ENCODE results near the gene CDK17. TPM values are rescaled to one million over a fixed set of nuclear protein-coding genes. Genes with fewer than 3 reads are reported as not detected.
"Not testable (repeated sequence)": the region's sequence is repeated elsewhere in the genome, so short reads cannot be mapped to it uniquely, and the experiment has no call there.

Gene CDK17
- total RNA-seq, 2 experiments from 2014 or later = 38.0 to 39.4 TPM

DNA sequence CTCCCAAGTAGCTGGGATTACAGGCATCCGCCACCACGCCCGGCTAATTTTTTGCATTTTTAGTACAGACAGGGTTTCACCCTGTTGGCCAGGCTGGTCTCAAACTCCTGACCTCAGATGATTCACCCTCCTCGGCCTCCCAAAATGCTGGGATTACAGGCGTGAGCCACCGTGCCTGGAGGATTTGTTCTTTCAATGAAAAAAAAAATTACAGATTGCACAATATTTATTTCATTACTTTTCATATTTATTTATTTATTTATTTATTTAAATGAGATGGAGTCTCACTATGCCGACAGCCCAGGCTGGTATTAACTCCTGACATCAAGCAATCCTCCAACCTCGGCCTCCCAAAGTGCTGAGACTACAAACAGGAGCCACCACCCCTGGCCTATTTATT is 2.3 kb upstream of the CDK17 start:
- ChIA-PET CTCF (interaction anchor here (1.3 to 5.8 kb wide), 5 partner anchors 14 to 87 kb away, joined by 3 to 39 read pairs (median 4); partner anchors contain the start of gene CFAP54), POLR2A (interaction anchor here (0.6 kb wide), 1 partner anchor 366 kb away, joined by 6 read pairs; no protein-coding TSS in a partner anchor)
- ATAC-seq; H3K27ac Mint-ChIP-seq; H3K27me3 Mint-ChIP-seq; H3K9me3 Mint-ChIP-seq (ENCODE audit: low read depth); H3K36me3 Mint-ChIP-seq (ENCODE audit: low read depth); H3K4me3 Mint-ChIP-seq; DNase-seq: not testable (repeated sequence)
- intact Hi-C loops (cut with DNase I, micrococcal nuclease) = loop anchor here in 1 of 2 experiments (5.0 kb wide), 1 partner anchor 100 kb away; no protein-coding TSS in a partner anchor
- peaks cover 13% of the 10 kb centered on the region for H3K4me1 Mint-ChIP-seq

DNA sequence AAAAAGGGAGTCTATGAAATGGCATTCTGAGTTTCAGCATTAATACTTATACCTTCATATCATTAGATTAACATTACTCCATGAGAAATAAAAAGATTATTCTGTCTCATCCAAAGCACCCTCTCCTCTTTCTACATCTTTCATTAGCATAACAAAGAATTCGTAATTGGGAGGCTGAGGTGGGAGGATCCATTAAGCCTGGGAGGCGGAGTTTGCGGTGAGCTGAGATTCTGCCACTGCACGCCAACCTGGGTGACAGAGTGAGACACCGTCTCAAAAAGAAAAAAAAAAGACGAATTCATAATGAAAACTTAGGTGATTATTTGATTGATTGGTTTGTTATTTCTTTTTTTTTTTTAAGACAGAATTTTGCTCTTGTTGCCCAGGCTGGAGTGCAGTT is 1.8 kb upstream of the CDK17 start:
- ChIA-PET CTCF (interaction anchor here (1.1 to 5.8 kb wide), 10 partner anchors 15 to 187 kb away, joined by 3 to 39 read pairs (median 6); partner anchors contain the start of gene CFAP54), POLR2A (interaction anchor here (1.4 kb wide), 1 partner anchor 43 kb away, joined by 8 read pairs; no protein-coding TSS in a partner anchor)
- intact Hi-C loops (cut with DNase I, micrococcal nuclease) = loop anchor here in 1 of 2 experiments (5.0 kb wide), 1 partner anchor 100 kb away; no protein-coding TSS in a partner anchor
- ATAC-seq (no peak), DNase-seq (peak; percentile 39)
- Mint-ChIP-seq H3K4me1 (peaks cover 17% of the 10 kb centered on the region), H3K27me3 (no peaks in the 10 kb centered on the region), H3K9me3 (ENCODE audit: low read depth) (no peaks in the 10 kb centered on the region), H3K27ac (no peak overlapping the region), H3K36me3 (ENCODE audit: low read depth) (no peaks in the 10 kb centered on the region), H3K4me3 (no peak overlapping the region)

DNA sequence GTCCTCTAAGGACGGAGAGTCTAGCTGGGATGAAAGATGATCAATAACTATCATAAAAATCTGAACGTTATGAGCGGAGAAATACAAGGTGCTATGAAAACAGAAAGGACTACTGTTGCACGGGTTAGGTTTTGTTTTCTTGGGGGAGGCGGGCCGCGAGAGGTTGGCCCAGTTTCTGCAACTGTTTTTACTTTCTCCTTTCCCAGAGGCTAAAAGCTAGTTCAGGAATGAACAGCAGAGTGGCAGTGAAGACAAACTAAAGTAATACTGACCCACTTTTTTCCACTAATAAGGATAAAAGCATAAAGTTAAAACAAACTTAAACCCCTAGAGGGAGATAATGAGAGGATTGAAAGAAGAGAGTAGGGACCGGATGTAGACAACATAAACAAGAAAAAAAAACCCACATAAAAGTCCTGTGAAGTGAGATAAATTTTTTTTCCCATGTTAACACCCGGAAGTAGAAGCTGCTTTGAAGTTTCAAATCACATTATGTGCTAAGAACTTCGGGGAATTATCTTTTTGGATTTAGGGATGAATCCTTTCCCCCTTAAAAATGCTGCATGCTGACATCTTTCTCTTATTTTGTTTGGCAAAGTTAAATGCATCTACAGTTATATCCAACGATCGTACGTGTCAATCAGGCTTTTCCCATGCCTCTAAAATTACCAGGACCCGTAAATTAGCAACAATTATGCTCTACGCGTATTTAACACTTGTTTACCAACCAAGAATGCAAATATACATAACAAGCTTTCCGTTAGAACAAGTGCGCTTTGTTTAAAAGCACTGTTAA is 1.0 kb upstream of the CDK17 start:
- H3K9me3 Mint-ChIP-seq (ENCODE audit: low read depth) = no peaks in the 10 kb centered on the region
- peaks cover 23% of the 10 kb centered on the region for H3K4me1 Mint-ChIP-seq
- intact Hi-C loops (cut with DNase I, micrococcal nuclease) = loop anchor here (1.0 to 5.0 kb wide), 12 partner anchors 16 to 542 kb away; partner anchors contain the start of genes CFAP54 (in 2 of the 2), LTA4H (in 2 of the 2) and SNRPF (in 1 of the 2)
- ChIA-PET CTCF (interaction anchor here (0.8 to 5.8 kb wide), 26 partner anchors 15 to 368 kb away, joined by 3 to 39 read pairs (median 4); partner anchors contain the start of genes CFAP54 and LTA4H), POLR2A (interaction anchor here (0.6 to 1.4 kb wide), 5 partner anchors 17 to 354 kb away, joined by 3 to 8 read pairs (median 4); no protein-coding TSS in a partner anchor)
- DNase-seq (peak; percentile 67), ATAC-seq (peak; percentile 28)
- H3K27me3 Mint-ChIP-seq = no peaks in the 10 kb centered on the region
- H3K36me3 Mint-ChIP-seq (ENCODE audit: low read depth) = no peaks in the 10 kb centered on the region
- H3K4me3 Mint-ChIP-seq = peak overlapping the region; percentile 89
- peak overlapping the region; percentile 98 for H3K27ac Mint-ChIP-seq

DNA sequence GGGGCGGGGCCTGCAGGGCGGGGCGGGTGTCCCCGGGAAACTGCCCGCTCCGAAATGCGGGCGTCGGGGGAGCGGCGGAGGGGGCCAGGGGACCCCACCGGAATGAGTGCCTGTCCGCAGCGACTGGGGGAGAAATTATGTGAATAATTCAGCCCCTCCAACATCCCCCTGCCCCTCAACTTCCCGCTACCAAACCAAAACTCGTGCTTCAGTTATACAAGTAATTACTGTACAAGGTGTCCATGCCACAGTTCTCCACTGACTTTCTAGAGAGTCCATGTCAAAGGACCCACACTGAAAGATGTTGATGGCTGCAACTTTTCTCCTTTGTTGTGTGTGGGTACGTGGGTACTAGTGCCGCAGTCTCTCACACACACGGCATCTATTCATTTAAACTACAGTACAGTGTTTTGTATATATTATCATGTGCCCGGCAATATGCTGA is 414 bp upstream of the CDK17 start:
- peak overlapping the region; percentile 89 for H3K4me3 Mint-ChIP-seq
- H3K36me3 Mint-ChIP-seq (ENCODE audit: low read depth) = no peaks in the 10 kb centered on the region
- H3K27ac Mint-ChIP-seq = peak overlapping the region; percentile 98
- H3K27me3 Mint-ChIP-seq = no peaks in the 10 kb centered on the region
- peaks cover 30% of the 10 kb centered on the region for H3K4me1 Mint-ChIP-seq
- no peak for DNase-seq
- peak; percentile 19 for ATAC-seq
- H3K9me3 Mint-ChIP-seq (ENCODE audit: low read depth) = no peaks in the 10 kb centered on the region
- CTCF ChIA-PET = interaction anchor here (0.6 to 5.8 kb wide), 26 partner anchors 12 to 365 kb away, joined by 3 to 39 read pairs (median 4); partner anchors contain the start of genes CFAP54 and LTA4H
- intact Hi-C loops (cut with DNase I, micrococcal nuclease) = loop anchor here (1.0 to 5.0 kb wide), 15 partner anchors 16 to 542 kb away; partner anchors contain the start of genes CFAP54 (in 2 of the 2), LTA4H (in 2 of the 2) and SNRPF (in 1 of the 2)
- POLR2A ChIA-PET = interaction anchor here (0.6 to 1.4 kb wide), 6 partner anchors 23 to 353 kb away, joined by 3 to 8 read pairs (median 3); no protein-coding TSS in a partner anchor

- Mint-ChIP-seq H3K4me1 (peaks cover 36% of the 10 kb centered on the region), H3K36me3 (ENCODE audit: low read depth) (peaks cover 2% of the 10 kb centered on the region), H3K27me3 (no peaks in the 10 kb centered on the region), H3K4me3 (peak overlapping the region; percentile 89), H3K27ac (peak overlapping the region; percentile 97), H3K9me3 (ENCODE audit: low read depth) (no peaks in the 10 kb centered on the region)
- intact Hi-C loops (cut with DNase I, micrococcal nuclease) = loop anchor here (1.0 to 10.0 kb wide), 4 partner anchors 21 to 457 kb away; partner anchors contain the start of genes AMDHD1 (in 1 of the 2) and CCDC38 (in 1 of the 2)
- DNase-seq (peak; percentile 81), ATAC-seq (peak; percentile 36)
- ChIA-PET POLR2A (interaction anchor here (0.6 to 2.4 kb wide), 10 partner anchors 9 to 788 kb away, joined by 3 to 9 read pairs (median 4); no protein-coding TSS in a partner anchor), CTCF (interaction anchor here (0.6 to 5.8 kb wide), 29 partner anchors 11 to 364 kb away, joined by 3 to 39 read pairs (median 4); partner anchors contain the start of genes CFAP54 and LTA4H)
These were observed 920 bp downstream of the CDK17 start for GRCh38 chr12:96399120-96399918.

- Mint-ChIP-seq H3K36me3 (ENCODE audit: low read depth) (peaks cover 2% of the 10 kb centered on the region), H3K9me3 (ENCODE audit: low read depth) (no peaks in the 10 kb centered on the region), H3K4me1 (peaks cover 34% of the 10 kb centered on the region), H3K4me3 (peak overlapping the region; percentile 89), H3K27me3 (no peaks in the 10 kb centered on the region), H3K27ac (peak overlapping the region; percentile 97)
- intact Hi-C loops (cut with DNase I, micrococcal nuclease) = loop anchor here (1.0 to 10.0 kb wide), 5 partner anchors 16 to 456 kb away; partner anchors contain the start of genes AMDHD1 (in 1 of the 2) and CCDC38 (in 1 of the 2)
- ATAC-seq (peak; percentile 0), DNase-seq (no peak)
- ChIA-PET POLR2A (interaction anchor here (0.6 to 2.4 kb wide), 5 partner anchors 18 to 788 kb away, joined by 3 to 9 read pairs (median 4); no protein-coding TSS in a partner anchor), CTCF (interaction anchor here (0.6 to 5.8 kb wide), 21 partner anchors 10 to 363 kb away, joined by 3 to 39 read pairs (median 4); partner anchors contain the start of genes CFAP54 and LTA4H)
These were observed 1.7 kb downstream of the CDK17 start for GRCh38 chr12:96398424-96399119.

GRCh38 chr12:96397756-96398423 is 2.3 kb downstream of the CDK17 start:
- H3K27me3 Mint-ChIP-seq = no peaks in the 10 kb centered on the region
- ATAC-seq (no peak), DNase-seq (no peak)
- POLR2A ChIA-PET = interaction anchor here (1.3 to 2.4 kb wide), 2 partner anchors 19 to 45 kb away, joined by 3 to 7 read pairs; no protein-coding TSS in a partner anchor
- intact Hi-C loops (cut with DNase I, micrococcal nuclease) = loop anchor here (1.0 to 10.0 kb wide), 4 partner anchors 16 to 456 kb away; partner anchors contain the start of genes AMDHD1 (in 1 of the 2) and CCDC38 (in 1 of the 2)
- peaks cover 37% of the 10 kb centered on the region for H3K4me1 Mint-ChIP-seq
- peaks cover 2% of the 10 kb centered on the region for H3K36me3 Mint-ChIP-seq (ENCODE audit: low read depth)
- H3K4me3 Mint-ChIP-seq = peak overlapping the region; percentile 89
- H3K9me3 Mint-ChIP-seq (ENCODE audit: low read depth) = no peaks in the 10 kb centered on the region
- CTCF ChIA-PET = interaction anchor here (0.6 to 5.8 kb wide), 13 partner anchors 9 to 202 kb away, joined by 3 to 39 read pairs (median 4); partner anchors contain the start of gene CFAP54
- H3K27ac Mint-ChIP-seq = peak overlapping the region; percentile 97

DNA sequence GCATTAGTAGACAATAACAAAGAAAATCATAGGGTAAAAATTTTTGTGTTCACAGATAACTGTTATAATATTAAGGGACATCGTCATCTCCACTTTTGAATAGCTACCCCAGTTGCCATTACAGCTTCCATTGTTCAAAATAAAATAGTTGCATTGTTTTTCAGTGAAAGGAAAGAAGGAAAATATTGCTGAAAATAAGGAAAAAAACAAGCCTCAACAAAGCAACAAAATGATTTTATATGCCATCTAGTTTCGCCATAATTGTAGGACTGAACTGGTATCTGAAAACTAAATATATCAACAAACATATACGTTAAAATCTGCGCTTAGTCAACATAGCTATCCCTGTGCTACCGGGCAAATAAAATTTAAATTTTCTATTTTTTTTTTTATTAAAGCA is 3.3 kb downstream of the CDK17 start:
- intact Hi-C loops (cut with DNase I, micrococcal nuclease) = loop anchor here (5.0 to 10.0 kb wide), 3 partner anchors 100 to 455 kb away; partner anchors contain the start of genes AMDHD1 (in 1 of the 2) and CCDC38 (in 1 of the 2)

DNA sequence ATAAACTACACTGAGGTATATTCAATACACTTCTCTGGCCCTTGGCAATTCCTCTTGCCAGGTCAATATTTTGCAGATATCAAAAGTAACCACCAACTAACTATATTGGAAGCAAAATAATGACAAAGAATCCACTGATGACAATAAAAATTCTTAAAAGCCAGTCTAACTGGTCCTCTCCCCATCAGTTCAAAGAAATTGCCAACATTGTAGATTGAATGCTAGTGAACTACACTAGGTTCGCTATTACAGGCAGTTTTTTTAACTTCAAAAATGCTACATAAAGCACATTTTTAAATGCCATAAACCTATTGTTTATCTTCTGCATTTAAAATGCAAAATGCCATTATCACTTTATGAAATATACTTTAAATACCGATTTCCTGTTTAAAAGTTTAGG is 4.0 kb downstream of the CDK17 start:
- Mint-ChIP-seq H3K27ac (no peak overlapping the region), H3K36me3 (ENCODE audit: low read depth) (peaks cover 6% of the 10 kb centered on the region), H3K4me3 (no peak overlapping the region), H3K4me1 (peaks cover 40% of the 10 kb centered on the region), H3K9me3 (ENCODE audit: low read depth) (no peaks in the 10 kb centered on the region), H3K27me3 (no peaks in the 10 kb centered on the region)
- ATAC-seq (no peak), DNase-seq (no peak)
- ChIA-PET POLR2A (interaction anchor here (0.6 kb wide), 1 partner anchor 682 kb away, joined by 5 read pairs; no protein-coding TSS in a partner anchor), CTCF (interaction anchor here (0.8 to 1.2 kb wide), 3 partner anchors 12 to 96 kb away, joined by 3 to 6 read pairs (median 5); partner anchors contain the start of gene CFAP54)
- intact Hi-C loops (cut with DNase I, micrococcal nuclease) = loop anchor here (5.0 to 10.0 kb wide), 3 partner anchors 99 to 454 kb away; partner anchors contain the start of genes AMDHD1 (in 1 of the 2) and CCDC38 (in 1 of the 2)

More for the DNA sequence above, 3.3 kb downstream of the CDK17 start:
- ChIA-PET POLR2A (interaction anchor here (0.6 kb wide), 1 partner anchor 683 kb away, joined by 5 read pairs; no protein-coding TSS in a partner anchor), CTCF (interaction anchor here (0.7 to 5.8 kb wide), 9 partner anchors 8 to 182 kb away, joined by 3 to 39 read pairs (median 4); partner anchors contain the start of gene CFAP54)
- no peak for DNase-seq
- peaks cover 2% of the 10 kb centered on the region for H3K36me3 Mint-ChIP-seq (ENCODE audit: low read depth)
- peak overlapping the region; percentile 89 for H3K4me3 Mint-ChIP-seq
- no peaks in the 10 kb centered on the region for H3K27me3 Mint-ChIP-seq
- no peak for ATAC-seq
- H3K27ac Mint-ChIP-seq = peak overlapping the region; percentile 39
- H3K9me3 Mint-ChIP-seq (ENCODE audit: low read depth) = no peaks in the 10 kb centered on the region
- H3K4me1 Mint-ChIP-seq = peaks cover 41% of the 10 kb centered on the region

All from activated CD4-positive, alpha-beta T cell treated with anti-CD3 and anti-CD28 coated beads for 36 hours (primary cell).